Measurements from ENCODE around the gene TRIM56. TPM values are rescaled to one million over a fixed set of nuclear protein-coding genes. Genes with fewer than 3 reads are reported as not detected.
A peak's percentile ranks its signal among the peaks of the same experiment; 100 is the strongest.
"Not testable (repeated sequence)": the region's sequence is repeated elsewhere in the genome, so short reads cannot be mapped to it uniquely, and the experiment has no call there.

TRIM56 gene
- total RNA-seq, 1 donor from 2014 or later, result 47.1 TPM

- ATAC-seq, result no peak
- intact Hi-C loops (cut with DNase I), result no loop called here
Measured at GRCh38 chr7:101124376-101125056, 39.2 kb downstream of the TRIM56 start.

GRCh38 chr7:101125989-101126650 lies 40.8 kb downstream of the TRIM56 start:
- intact Hi-C loops (cut with DNase I), result no loop called here
- ATAC-seq, result peak; percentile 76
- DNase-seq (ENCODE audit: low spot score), result peak; percentile 82

More at GRCh38 chr7:101124376-101125056, 39.2 kb downstream of the TRIM56 start:
- no peak for DNase-seq (ENCODE audit: low spot score)

GRCh38 chr7:101126651-101127459 lies 41.6 kb downstream of the TRIM56 start, which contains the start of gene SERPINE1:
TSS of gene SERPINE1 (plus strand) at chr7:101127104. CDS start at chr7:101128394, 1,290 bp downstream.
- ATAC-seq, result peak; percentile 93
- DNase-seq (ENCODE audit: low spot score), result peak; percentile 84
- intact Hi-C loops (cut with DNase I), result no loop called here

GRCh38 chr7:101127460-101128039 lies 42.3 kb downstream of the TRIM56 start:
- DNase-seq (ENCODE audit: low spot score), result no peak
- no peak for ATAC-seq
- intact Hi-C loops (cut with DNase I), result no loop called here

GRCh38 chr7:101128040-101128834 lies 43.0 kb downstream of the TRIM56 start:
- intact Hi-C loops (cut with DNase I), result no loop called here
- ATAC-seq (no peak), DNase-seq (ENCODE audit: low spot score) (no peak)

- ATAC-seq, result no peak
- intact Hi-C loops (cut with DNase I), result no loop called here
- no peak for DNase-seq (ENCODE audit: low spot score)
Measured at GRCh38 chr7:101129603-101130117, 44.4 kb downstream of the TRIM56 start.

GRCh38 chr7:101132626-101133600 lies 47.6 kb downstream of the TRIM56 start:
- DNase-seq (ENCODE audit: low spot score); intact Hi-C loops (cut with DNase I); ATAC-seq: not testable (repeated sequence)

GRCh38 chr7:101133621-101134398 lies 48.5 kb downstream of the TRIM56 start:
- intact Hi-C loops (cut with DNase I), result no loop called here
- DNase-seq (ENCODE audit: low spot score), result no peak
- ATAC-seq, result no peak

GRCh38 chr7:101134399-101134980 lies 49.2 kb downstream of the TRIM56 start:
- intact Hi-C loops (cut with DNase I), result no loop called here
- DNase-seq (ENCODE audit: low spot score), result no peak
- ATAC-seq, result no peak

- ATAC-seq (no peak), DNase-seq (ENCODE audit: low spot score) (no peak)
- intact Hi-C loops (cut with DNase I), result no loop called here
Measured at GRCh38 chr7:101137651-101138212, 52.5 kb downstream of the TRIM56 start.

GRCh38 chr7:101138213-101138870 lies 53.1 kb downstream of the TRIM56 start:
- peak; percentile 92 for ATAC-seq
- intact Hi-C loops (cut with DNase I), result no loop called here
- peak; percentile 80 for DNase-seq (ENCODE audit: low spot score)

- intact Hi-C loops (cut with DNase I), result loop anchor here (5.0 kb wide), 1 partner anchor 142 kb away; no protein-coding TSS in a partner anchor
- DNase-seq (ENCODE audit: low spot score) (no peak), ATAC-seq (no peak)
Measured at GRCh38 chr7:101140339-101140699, 55.0 kb downstream of the TRIM56 start.

- no peak for DNase-seq (ENCODE audit: low spot score)
- no peak for ATAC-seq
- intact Hi-C loops (cut with DNase I), result loop anchor here (5.0 kb wide), 1 partner anchor 141 kb away; no protein-coding TSS in a partner anchor
Measured at GRCh38 chr7:101140746-101141382, 55.6 kb downstream of the TRIM56 start.
